NB4 (cell line): ENCODE results near the gene BRCC3.

Experiments
- CTCF ChIP-seq: IDR thresholded peaks from one replicate; pipeline ENCODE4 v1.5.1; 2012; ENCODE audit warnings: low read depth, low read length
- POLR2A ChIP-seq: IDR thresholded peaks from 2 replicates; pipeline ENCODE4 v1.6.1; 2011; ENCODE audit warnings: mild to moderate bottlenecking; ENCODE audit not compliant: insufficient read length; ENCODE audit errors: extremely low read depth

GRCh38 chrX:155094468-155095061 is 23.3 kb downstream of the BRCC3 start:
- TF ChIP-seq CTCF (peak; percentile 57), POLR2A (no peak)
